Measurements from ENCODE around the gene FAM241A. TPM values are rescaled to one million over a fixed set of nuclear protein-coding genes. Genes with fewer than 3 reads are reported as not detected.
"Not testable (repeated sequence)": the region's sequence is repeated elsewhere in the genome, so short reads cannot be mapped to it uniquely, and the experiment has no call there.

The FAM241A gene
- total RNA-seq, 2 experiments from 2014 or later = 4.1 to 4.5 TPM

DNA sequence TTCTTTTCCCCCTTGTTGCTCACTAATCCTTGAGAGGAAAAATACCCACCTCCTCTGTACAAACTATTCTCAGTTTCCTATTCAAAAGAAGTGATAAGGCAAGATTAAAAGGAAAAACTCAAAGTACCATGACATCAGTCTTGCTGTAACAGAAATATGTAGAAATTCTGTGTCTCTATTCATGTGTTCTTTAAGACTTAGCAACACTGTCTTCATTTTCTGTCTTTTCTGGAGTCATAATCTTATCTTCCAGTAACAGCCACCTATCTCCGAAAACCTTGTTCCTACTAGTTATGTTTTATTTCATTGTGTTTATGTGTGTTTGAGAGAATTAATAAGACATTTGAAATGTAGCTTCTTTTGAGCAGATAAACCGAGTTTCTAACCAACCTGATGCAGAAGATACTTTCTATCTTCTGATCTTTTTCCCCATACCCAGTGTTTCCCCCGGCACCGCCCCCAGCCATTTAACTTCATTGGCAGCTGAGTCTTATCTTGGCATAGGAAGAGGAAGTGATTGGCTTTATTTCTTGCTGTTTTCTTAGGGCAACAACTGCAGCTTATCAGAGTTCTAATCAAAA lies 8.0 kb downstream of the FAM241A start:
- Mint-ChIP-seq H3K4me3 (peak overlapping the region; percentile 68), H3K9me3 (no peaks in the 10 kb centered on the region), H3K36me3 (ENCODE audit: low read depth) (peaks cover 33% of the 10 kb centered on the region), H3K4me1 (ENCODE audit: low read depth) (peaks cover 58% of the 10 kb centered on the region), H3K27me3 (no peaks in the 10 kb centered on the region), H3K27ac (peak overlapping the region; percentile 77)
- intact Hi-C loops (cut with micrococcal nuclease) = no loop called here
- DNase-seq (peak; percentile 50), ATAC-seq (peak; percentile 53)
- POLR2A ChIA-PET = no interaction called here
- CTCF ChIA-PET = interaction anchor here (0.7 kb wide), 1 partner anchor 53 kb away, joined by 4 read pairs; no protein-coding TSS in a partner anchor
- TF ChIP-seq, protein P1, sequence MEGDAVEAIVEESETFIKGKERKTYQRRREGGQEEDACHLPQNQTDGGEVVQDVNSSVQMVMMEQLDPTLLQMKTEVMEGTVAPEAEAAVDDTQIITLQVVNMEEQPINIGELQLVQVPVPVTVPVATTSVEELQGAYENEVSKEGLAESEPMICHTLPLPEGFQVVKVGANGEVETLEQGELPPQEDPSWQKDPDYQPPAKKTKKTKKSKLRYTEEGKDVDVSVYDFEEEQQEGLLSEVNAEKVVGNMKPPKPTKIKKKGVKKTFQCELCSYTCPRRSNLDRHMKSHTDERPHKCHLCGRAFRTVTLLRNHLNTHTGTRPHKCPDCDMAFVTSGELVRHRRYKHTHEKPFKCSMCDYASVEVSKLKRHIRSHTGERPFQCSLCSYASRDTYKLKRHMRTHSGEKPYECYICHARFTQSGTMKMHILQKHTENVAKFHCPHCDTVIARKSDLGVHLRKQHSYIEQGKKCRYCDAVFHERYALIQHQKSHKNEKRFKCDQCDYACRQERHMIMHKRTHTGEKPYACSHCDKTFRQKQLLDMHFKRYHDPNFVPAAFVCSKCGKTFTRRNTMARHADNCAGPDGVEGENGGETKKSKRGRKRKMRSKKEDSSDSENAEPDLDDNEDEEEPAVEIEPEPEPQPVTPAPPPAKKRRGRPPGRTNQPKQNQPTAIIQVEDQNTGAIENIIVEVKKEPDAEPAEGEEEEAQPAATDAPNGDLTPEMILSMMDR (IDR thresholded peaks at IDR 0.05) = no peak

DNA sequence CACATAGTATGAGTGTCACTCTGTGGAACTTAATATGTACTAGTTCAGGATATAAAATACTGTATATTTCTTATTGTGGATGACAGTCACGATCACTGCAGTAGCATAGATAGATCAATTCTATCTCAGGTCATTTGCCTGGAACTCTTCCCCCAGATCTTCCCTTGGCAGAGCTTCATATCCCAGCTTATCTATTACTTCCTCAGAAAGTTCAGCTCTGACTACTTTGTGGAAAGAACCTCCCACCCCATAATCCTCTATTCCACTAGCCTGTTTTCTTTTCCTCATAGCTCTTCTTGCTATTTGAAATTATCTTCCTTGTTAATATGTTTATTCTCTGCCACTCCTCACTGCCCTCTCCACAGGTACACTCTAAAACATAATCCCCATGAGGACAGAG lies 10.9 kb downstream of the FAM241A start:
- Mint-ChIP-seq H3K36me3 (ENCODE audit: low read depth) (peaks cover 49% of the 10 kb centered on the region), H3K4me1 (ENCODE audit: low read depth) (peaks cover 42% of the 10 kb centered on the region), H3K9me3 (peaks cover 8% of the 10 kb centered on the region), H3K27me3 (no peaks in the 10 kb centered on the region), H3K4me3 (no peak overlapping the region), H3K27ac (no peak overlapping the region)
- CTCF ChIA-PET = interaction anchor here (1.2 kb wide), 1 partner anchor 14 kb away, joined by 3 read pairs; no protein-coding TSS in a partner anchor
- POLR2A ChIA-PET = interaction anchor here (0.6 to 1.2 kb wide), 3 partner anchors 9 to 135 kb away, joined by 3 to 4 read pairs (median 3); partner anchors contain the start of gene FAM241A
- TF ChIP-seq, protein P1 (IDR thresholded peaks at IDR 0.05) = no peak
- ATAC-seq (no peak), DNase-seq (no peak)
- intact Hi-C loops (cut with micrococcal nuclease) = no loop called here

DNA sequence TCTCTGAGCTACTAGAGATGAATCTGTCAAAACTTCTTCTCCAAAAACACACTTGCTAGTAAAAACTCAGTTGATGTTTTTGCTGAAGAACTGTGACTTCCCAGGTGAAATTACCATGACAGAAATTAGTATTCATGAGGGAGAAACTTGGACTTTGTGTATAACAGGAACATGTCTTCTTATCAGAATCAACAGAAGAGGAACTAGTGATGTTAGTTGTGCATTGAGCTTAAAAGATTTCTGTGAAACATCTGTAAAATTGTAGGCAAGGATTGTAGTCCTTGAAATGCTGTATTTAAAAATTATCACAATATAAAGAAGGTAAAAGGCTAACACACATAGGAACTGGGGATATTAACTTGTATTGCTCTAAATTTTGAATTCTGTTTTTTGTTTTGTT lies 11.3 kb downstream of the FAM241A start:
- TF ChIP-seq, protein P1 (IDR thresholded peaks at IDR 0.05) = no peak
- CTCF ChIA-PET = interaction anchor here (1.2 kb wide), 1 partner anchor 14 kb away, joined by 3 read pairs; no protein-coding TSS in a partner anchor
- H3K36me3 Mint-ChIP-seq (ENCODE audit: low read depth) = peaks cover 48% of the 10 kb centered on the region
- no peak overlapping the region for H3K4me3 Mint-ChIP-seq
- POLR2A ChIA-PET = interaction anchor here (0.6 to 1.2 kb wide), 3 partner anchors 8 to 135 kb away, joined by 3 to 4 read pairs (median 3); partner anchors contain the start of gene FAM241A
- H3K27me3 Mint-ChIP-seq = no peaks in the 10 kb centered on the region
- no peak overlapping the region for H3K27ac Mint-ChIP-seq
- no peak for DNase-seq
- peaks cover 8% of the 10 kb centered on the region for H3K9me3 Mint-ChIP-seq
- no peak for ATAC-seq
- intact Hi-C loops (cut with micrococcal nuclease) = no loop called here
- H3K4me1 Mint-ChIP-seq (ENCODE audit: low read depth) = peaks cover 37% of the 10 kb centered on the region

DNA sequence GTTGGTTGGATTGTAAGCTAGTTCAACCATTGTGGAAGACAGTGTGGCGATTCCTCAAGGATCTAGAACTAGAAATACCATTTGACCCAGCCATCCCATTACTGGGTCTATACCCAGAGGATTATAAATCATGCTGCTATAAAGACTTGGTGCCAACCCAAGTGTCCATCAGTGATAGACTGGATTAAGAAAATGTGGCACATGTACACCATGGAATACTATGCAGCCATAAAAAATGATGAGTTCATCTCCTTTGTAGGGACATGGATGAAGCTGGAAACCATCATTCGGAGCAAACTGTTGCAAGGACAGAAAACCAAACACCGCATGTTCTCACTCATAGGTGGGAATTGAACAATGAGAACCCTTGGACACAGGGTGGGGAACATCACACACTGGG lies 18.5 kb downstream of the FAM241A start:
- ATAC-seq; H3K4me3 Mint-ChIP-seq; H3K27ac Mint-ChIP-seq; CTCF ChIA-PET; DNase-seq; intact Hi-C loops (cut with micrococcal nuclease); H3K27me3 Mint-ChIP-seq: not testable (repeated sequence)
- Mint-ChIP-seq H3K36me3 (ENCODE audit: low read depth) (peaks cover 49% of the 10 kb centered on the region), H3K9me3 (peaks cover 16% of the 10 kb centered on the region), H3K4me1 (ENCODE audit: low read depth) (peaks cover 17% of the 10 kb centered on the region)
- POLR2A ChIA-PET = interaction anchor here (0.6 kb wide), 1 partner anchor 78 kb away, joined by 3 read pairs; no protein-coding TSS in a partner anchor

DNA sequence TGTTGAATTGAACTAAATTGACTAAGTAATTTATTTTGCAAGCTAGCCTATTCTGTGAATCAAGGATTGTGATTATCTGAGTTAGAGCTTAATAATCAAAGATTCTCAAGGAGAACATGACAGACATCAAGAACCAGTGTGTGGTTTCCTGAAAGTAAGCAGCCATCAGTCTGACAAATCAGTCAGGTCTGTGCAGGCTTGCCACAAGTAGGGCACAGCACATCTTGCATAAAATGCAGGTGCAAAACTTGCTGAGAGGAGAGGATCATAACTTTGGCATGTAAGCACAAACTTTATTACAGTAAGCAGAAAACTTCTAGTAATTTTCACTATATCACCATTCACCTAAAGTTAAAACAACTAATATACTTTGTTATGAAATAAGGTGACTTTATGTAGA lies 22.5 kb downstream of the FAM241A start:
- TF ChIP-seq, protein P1 (IDR thresholded peaks at IDR 0.05) = no peak
- DNase-seq (peak; percentile 39), ATAC-seq (peak; percentile 68)
- peaks cover 8% of the 10 kb centered on the region for H3K9me3 Mint-ChIP-seq
- POLR2A ChIA-PET = no interaction called here
- no peak overlapping the region for H3K27ac Mint-ChIP-seq
- CTCF ChIA-PET = no interaction called here
- H3K27me3 Mint-ChIP-seq = no peaks in the 10 kb centered on the region
- H3K4me3 Mint-ChIP-seq = no peak overlapping the region
- peaks cover 39% of the 10 kb centered on the region for H3K4me1 Mint-ChIP-seq (ENCODE audit: low read depth)
- peaks cover 28% of the 10 kb centered on the region for H3K36me3 Mint-ChIP-seq (ENCODE audit: low read depth)
- intact Hi-C loops (cut with micrococcal nuclease) = no loop called here
